C4-2B (cell line): ENCODE measurements around the gene TCF7L1.

Source experiments
- ZFX ChIP-seq: fragments of 450-650 bp; IDR thresholded peaks from 2 replicates; pipeline ENCODE4 v1.6.1; 2017
- TF ChIP-seq, protein P1 (sequence below): fragments of 450-650 bp; conservative IDR thresholded peaks from 2 replicates; pipeline ENCODE4 v1.5.1; 2017; ENCODE audit warnings: mild to moderate bottlenecking

DNA sequence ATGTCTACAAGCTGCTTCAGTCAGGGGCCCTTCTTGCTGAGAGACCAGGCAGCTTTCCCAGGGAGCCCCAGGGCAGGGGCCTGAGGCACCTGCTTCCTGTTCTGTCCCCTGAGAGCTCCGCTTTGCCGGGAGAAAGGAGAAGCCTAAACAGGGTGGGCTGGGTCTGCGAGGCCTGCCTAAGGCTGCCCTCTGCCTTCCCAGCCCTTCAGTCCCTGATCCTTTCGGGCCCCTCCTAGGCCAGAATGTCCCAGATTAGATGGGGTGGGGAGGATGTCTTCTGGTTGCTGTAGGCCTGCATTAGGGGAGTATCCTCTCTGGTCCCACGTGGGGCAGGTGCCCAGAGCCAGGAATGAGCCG, 122.2 kb downstream of the TCF7L1 start:
- TF ChIP-seq, protein P1, sequence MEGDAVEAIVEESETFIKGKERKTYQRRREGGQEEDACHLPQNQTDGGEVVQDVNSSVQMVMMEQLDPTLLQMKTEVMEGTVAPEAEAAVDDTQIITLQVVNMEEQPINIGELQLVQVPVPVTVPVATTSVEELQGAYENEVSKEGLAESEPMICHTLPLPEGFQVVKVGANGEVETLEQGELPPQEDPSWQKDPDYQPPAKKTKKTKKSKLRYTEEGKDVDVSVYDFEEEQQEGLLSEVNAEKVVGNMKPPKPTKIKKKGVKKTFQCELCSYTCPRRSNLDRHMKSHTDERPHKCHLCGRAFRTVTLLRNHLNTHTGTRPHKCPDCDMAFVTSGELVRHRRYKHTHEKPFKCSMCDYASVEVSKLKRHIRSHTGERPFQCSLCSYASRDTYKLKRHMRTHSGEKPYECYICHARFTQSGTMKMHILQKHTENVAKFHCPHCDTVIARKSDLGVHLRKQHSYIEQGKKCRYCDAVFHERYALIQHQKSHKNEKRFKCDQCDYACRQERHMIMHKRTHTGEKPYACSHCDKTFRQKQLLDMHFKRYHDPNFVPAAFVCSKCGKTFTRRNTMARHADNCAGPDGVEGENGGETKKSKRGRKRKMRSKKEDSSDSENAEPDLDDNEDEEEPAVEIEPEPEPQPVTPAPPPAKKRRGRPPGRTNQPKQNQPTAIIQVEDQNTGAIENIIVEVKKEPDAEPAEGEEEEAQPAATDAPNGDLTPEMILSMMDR, result no peak
- no peak for TF ChIP-seq ZFX
